Uterus (tissue), 2 donors: ENCODE results near the gene TMEM88.

Experiments
- POLR2A ChIP-seq, 2 donors: fragments of 450-650 bp; IDR thresholded peaks; one replicate each; pipeline ENCODE4 v1.6.1; 2016; ENCODE audit warnings: antibody characterized with exemption in 2 of 2, mild to moderate bottlenecking in 1 of 2, moderate library complexity in 1 of 2
- TF ChIP-seq, protein P1 (sequence below), 4 experiments: fragments of 200-600 bp in 2 of 4; fragments of 450-650 bp in 2 of 4; sonication (generic) in 2 of 4; IDR thresholded peaks; one replicate each; pipeline ENCODE4 v1.5.1; 2016 to 2019; ENCODE audit warnings: antibody characterized with exemption in 4 of 4, mild to moderate bottlenecking in 2 of 4, moderate library complexity in 1 of 4

DNA sequence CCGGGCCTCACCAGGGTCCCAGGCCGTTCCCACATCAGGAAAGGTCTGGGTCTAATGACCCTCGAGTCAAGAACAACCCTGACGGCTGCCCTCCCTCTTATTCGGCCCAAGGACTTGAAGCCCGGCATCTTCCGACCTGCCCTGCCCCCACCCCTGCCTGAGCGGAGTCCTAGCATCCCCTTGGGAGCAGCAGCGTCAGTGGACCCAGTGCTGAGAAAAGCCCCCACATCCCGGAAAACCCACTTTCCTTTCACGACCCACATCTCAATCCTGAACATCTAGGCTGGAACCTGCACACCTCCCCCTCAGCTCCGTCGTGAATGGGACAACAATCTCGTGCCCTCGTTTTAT lies 769 bp downstream of the TMEM88 start:
- TF ChIP-seq, protein P1, sequence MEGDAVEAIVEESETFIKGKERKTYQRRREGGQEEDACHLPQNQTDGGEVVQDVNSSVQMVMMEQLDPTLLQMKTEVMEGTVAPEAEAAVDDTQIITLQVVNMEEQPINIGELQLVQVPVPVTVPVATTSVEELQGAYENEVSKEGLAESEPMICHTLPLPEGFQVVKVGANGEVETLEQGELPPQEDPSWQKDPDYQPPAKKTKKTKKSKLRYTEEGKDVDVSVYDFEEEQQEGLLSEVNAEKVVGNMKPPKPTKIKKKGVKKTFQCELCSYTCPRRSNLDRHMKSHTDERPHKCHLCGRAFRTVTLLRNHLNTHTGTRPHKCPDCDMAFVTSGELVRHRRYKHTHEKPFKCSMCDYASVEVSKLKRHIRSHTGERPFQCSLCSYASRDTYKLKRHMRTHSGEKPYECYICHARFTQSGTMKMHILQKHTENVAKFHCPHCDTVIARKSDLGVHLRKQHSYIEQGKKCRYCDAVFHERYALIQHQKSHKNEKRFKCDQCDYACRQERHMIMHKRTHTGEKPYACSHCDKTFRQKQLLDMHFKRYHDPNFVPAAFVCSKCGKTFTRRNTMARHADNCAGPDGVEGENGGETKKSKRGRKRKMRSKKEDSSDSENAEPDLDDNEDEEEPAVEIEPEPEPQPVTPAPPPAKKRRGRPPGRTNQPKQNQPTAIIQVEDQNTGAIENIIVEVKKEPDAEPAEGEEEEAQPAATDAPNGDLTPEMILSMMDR (IDR thresholded peaks at IDR 0.05): no peak
- no peak for TF ChIP-seq POLR2A (IDR thresholded peaks at IDR 0.05)
